Fibroblast of lung (primary cell): ENCODE data around the gene NDUFAF2. TPM values are rescaled to one million over a fixed set of nuclear protein-coding genes. Genes with fewer than 3 reads are reported as not detected.
A peak's percentile ranks its signal among the peaks of the same experiment; 100 is the strongest.

Experiments
- DNase-seq, 2 donors: peaks; one replicate each; pipeline versions ENCODE4 v3.0.0 to v3.0.0-alpha.2; 2010; ENCODE audit warnings: low read depth in 2 of 2
- H2AFZ ChIP-seq: 2 replicates; pipeline ENCODE4 v1.5.1; 2012; ENCODE audit warnings: low read length, control low read depth, inconsistent platforms
- H3K27ac ChIP-seq: 2 replicates; pipeline ENCODE4 v1.5.1; 2011; ENCODE audit warnings: low read length, control low read depth; ENCODE audit not compliant: insufficient read depth
- H3K27me3 ChIP-seq: 2 replicates; pipeline ENCODE4 v1.5.1; 2011; ENCODE audit warnings: mild to moderate bottlenecking, low read length; ENCODE audit not compliant: control insufficient read depth, insufficient read depth
- H3K36me3 ChIP-seq: 2 replicates; pipeline ENCODE4 v1.5.1; 2011; ENCODE audit warnings: low read length; ENCODE audit not compliant: control insufficient read depth, insufficient read depth
- H3K4me1 ChIP-seq: 2 replicates; pipeline ENCODE4 v1.5.1; 2011; ENCODE audit warnings: low read length; ENCODE audit not compliant: control insufficient read depth, insufficient read depth; ENCODE audit errors: extremely low read depth
- H3K4me2 ChIP-seq: 2 replicates; pipeline ENCODE4 v1.5.1; 2011; ENCODE audit warnings: low read length, control low read depth; ENCODE audit not compliant: insufficient read depth; ENCODE audit errors: extremely low read depth
- H3K4me3 ChIP-seq, 4 experiments: fragments of 200-600 bp in 1 of 4; sonication (generic) in 1 of 4; replicated peaks in 1 of 4; 2 replicates each; pipeline ENCODE4 v1.5.1; 2011 to 2016; ENCODE audit warnings: low read length in 4 of 4, low read depth in 3 of 4, mild to moderate bottlenecking in 3 of 4, control low read depth in 2 of 4, inconsistent platforms in 1 of 4, mixed read lengths in 1 of 4; ENCODE audit not compliant: insufficient read depth in 1 of 4; ENCODE audit errors: control extremely low read depth in 1 of 4
- H3K79me2 ChIP-seq: 2 replicates; pipeline ENCODE4 v1.5.1; 2012; ENCODE audit warnings: mild to moderate bottlenecking, low read length, inconsistent platforms; ENCODE audit not compliant: control insufficient read depth, insufficient read depth
- H3K9ac ChIP-seq: 2 replicates; pipeline ENCODE4 v1.5.1; 2011; ENCODE audit warnings: mild to moderate bottlenecking, low read length, control low read depth; ENCODE audit not compliant: insufficient read depth
- H3K9me3 ChIP-seq: 2 replicates; pipeline ENCODE4 v1.5.1; 2012; ENCODE audit warnings: low read depth, low read length; ENCODE audit not compliant: control insufficient read depth, insufficient read depth
- H4K20me1 ChIP-seq: 2 replicates; pipeline ENCODE4 v1.5.1; 2011; ENCODE audit warnings: low read length; ENCODE audit not compliant: control insufficient read depth, insufficient read depth; ENCODE audit errors: extremely low read depth
- EZH2 ChIP-seq: IDR thresholded peaks from 2 replicates; pipeline ENCODE4 v1.5.1; 2012; ENCODE audit warnings: low read length, control low read depth, mild to moderate bottlenecking; ENCODE audit errors: missing control alignments
- polyA plus RNA-seq, 2 donors: library from polyadenylated mRNA; depleted of rRNA in 1 of 2; stranded (reverse) in 1 of 2; unstranded in 1 of 2; fragments of >200 nt; gene quantifications; 2 replicates each; pipeline ENCODE4 v1.2.1, GENCODE V29; 2011 to 2012; ENCODE audit warnings: missing spikeins in 1 of 2
- total RNA-seq: library from RNA; depleted of rRNA; stranded (reverse); fragments of >200 nt; gene quantifications from 2 replicates; pipeline ENCODE4 v1.2.1, GENCODE V29; 2014
- TF ChIP-seq, protein P1 (sequence below), 2 donors: IDR thresholded peaks in 1 of 2; conservative IDR thresholded peaks in 1 of 2; 1 replicate in 1 of 2; 2 replicates in 1 of 2; pipeline ENCODE4 v1.5.1; 2011 to 2012; ENCODE audit warnings: low read length in 2 of 2, control low read depth in 1 of 2, inconsistent platforms in 1 of 2, low read depth in 1 of 2, mild to moderate bottlenecking in 1 of 2

Gene NDUFAF2
- total and polyA plus RNA-seq, 2 donors (not counting 1 experiment from before 2014, with no cell fraction given), result 30.9 to 53.2 TPM

DNA sequence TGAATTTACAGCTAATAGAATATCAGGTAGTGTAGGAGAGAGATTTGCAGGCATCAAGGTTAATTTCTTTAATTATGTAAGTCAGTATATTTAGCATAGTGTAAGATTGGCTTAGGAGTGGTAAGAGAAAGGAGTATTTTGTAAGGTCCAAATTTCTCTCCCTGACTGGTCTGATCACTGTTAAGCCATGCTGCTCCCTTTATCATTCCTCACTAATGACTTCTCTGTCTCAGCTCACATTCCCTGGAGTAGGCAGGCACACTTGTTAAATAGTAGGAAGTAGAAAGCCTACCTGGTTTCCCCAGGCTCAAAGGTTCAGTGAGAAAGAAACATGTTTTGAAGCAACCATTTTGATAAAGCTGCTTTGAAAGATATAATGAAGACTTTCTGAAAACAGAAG lies 126.5 kb downstream of the NDUFAF2 start:
- H2AFZ ChIP-seq, result no peak overlapping the region
- no peaks in the 10 kb centered on the region for H4K20me1 ChIP-seq
- peak in 1 of 2 donors; percentile 14 for DNase-seq
- H3K9ac ChIP-seq, result no peak overlapping the region
- H3K79me2 ChIP-seq, result no peaks in the 10 kb centered on the region
- H3K9me3 ChIP-seq, result no peaks in the 10 kb centered on the region
- H3K27me3 ChIP-seq, result no peaks in the 10 kb centered on the region
- H3K36me3 ChIP-seq, result no peaks in the 10 kb centered on the region
- H3K4me1 ChIP-seq, result no peaks in the 10 kb centered on the region
- no peak overlapping the region for H3K27ac ChIP-seq
- no peak for TF ChIP-seq EZH2
- TF ChIP-seq, protein P1, sequence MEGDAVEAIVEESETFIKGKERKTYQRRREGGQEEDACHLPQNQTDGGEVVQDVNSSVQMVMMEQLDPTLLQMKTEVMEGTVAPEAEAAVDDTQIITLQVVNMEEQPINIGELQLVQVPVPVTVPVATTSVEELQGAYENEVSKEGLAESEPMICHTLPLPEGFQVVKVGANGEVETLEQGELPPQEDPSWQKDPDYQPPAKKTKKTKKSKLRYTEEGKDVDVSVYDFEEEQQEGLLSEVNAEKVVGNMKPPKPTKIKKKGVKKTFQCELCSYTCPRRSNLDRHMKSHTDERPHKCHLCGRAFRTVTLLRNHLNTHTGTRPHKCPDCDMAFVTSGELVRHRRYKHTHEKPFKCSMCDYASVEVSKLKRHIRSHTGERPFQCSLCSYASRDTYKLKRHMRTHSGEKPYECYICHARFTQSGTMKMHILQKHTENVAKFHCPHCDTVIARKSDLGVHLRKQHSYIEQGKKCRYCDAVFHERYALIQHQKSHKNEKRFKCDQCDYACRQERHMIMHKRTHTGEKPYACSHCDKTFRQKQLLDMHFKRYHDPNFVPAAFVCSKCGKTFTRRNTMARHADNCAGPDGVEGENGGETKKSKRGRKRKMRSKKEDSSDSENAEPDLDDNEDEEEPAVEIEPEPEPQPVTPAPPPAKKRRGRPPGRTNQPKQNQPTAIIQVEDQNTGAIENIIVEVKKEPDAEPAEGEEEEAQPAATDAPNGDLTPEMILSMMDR (conservative IDR thresholded peaks at IDR 0.05 in 1 of 2, IDR thresholded peaks at IDR 0.05 in 1 of 2; ENCODE audit: low read depth in 1 of 2, low read length in 2 of 2), result no peak
- H3K4me3 ChIP-seq, result no peak overlapping the region
- H3K4me2 ChIP-seq, result no peak overlapping the region

DNA sequence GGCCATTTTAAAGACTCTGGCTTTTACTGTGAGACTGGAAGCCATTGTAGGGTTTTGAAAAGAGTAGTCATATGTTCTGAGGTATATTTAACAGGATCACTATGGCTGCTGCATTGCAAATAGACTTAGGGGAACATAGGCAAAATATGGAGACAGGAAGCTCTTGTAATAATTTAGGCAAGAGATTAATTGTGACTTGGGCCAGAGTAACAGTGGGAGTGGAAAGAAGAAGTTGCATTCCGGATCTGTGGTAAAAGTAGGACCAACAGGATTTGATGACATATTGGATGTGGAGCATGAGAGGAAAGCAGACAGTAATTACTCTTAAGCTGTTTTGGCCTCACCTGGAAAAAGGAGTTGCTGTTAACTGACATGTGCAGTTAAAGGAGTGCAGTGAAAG lies 131.6 kb downstream of the NDUFAF2 start:
- TF ChIP-seq EZH2, result no peak
- TF ChIP-seq, protein P1 (conservative IDR thresholded peaks at IDR 0.05 in 1 of 2, IDR thresholded peaks at IDR 0.05 in 1 of 2; ENCODE audit: low read depth in 1 of 2, low read length in 2 of 2), result no peak
- Histone ChIP-seq H2AFZ (no peak overlapping the region), H3K79me2 (no peaks in the 10 kb centered on the region), H3K4me2 (no peak overlapping the region), H3K27me3 (no peaks in the 10 kb centered on the region), H3K9ac (no peak overlapping the region), H3K4me3 (no peak overlapping the region), H3K9me3 (no peaks in the 10 kb centered on the region), H3K27ac (no peak overlapping the region), H4K20me1 (no peaks in the 10 kb centered on the region), H3K4me1 (no peaks in the 10 kb centered on the region), H3K36me3 (no peaks in the 10 kb centered on the region)
- DNase-seq, result no peak

DNA sequence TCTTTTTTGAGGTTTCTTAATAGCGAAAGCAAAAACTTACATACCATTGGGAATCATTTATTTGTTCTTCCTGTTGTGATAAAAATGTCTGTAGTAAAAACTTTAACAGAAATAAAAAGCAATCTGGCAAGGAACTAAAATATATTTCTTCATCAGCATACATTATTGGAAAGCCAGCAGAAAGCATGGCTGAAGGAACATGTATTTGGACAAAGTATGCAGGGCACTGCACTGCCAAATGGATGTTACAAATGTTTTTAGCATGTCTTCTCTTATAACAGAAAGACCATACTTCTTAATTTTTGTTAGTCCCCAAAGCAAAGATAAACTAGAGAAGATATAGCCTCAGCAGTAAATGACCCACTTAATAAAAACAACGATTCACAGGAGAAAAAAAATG lies 136.7 kb downstream of the NDUFAF2 start:
- DNase-seq, result no peak
- Histone ChIP-seq H4K20me1 (no peaks in the 10 kb centered on the region), H3K9me3 (no peaks in the 10 kb centered on the region), H3K27ac (no peak overlapping the region), H2AFZ (no peak overlapping the region), H3K9ac (no peak overlapping the region), H3K4me1 (no peaks in the 10 kb centered on the region), H3K4me2 (no peak overlapping the region), H3K79me2 (no peaks in the 10 kb centered on the region), H3K36me3 (no peaks in the 10 kb centered on the region), H3K27me3 (no peaks in the 10 kb centered on the region), H3K4me3 (no peak overlapping the region)
- no peak for TF ChIP-seq EZH2
- TF ChIP-seq, protein P1 (conservative IDR thresholded peaks at IDR 0.05 in 1 of 2, IDR thresholded peaks at IDR 0.05 in 1 of 2; ENCODE audit: low read depth in 1 of 2, low read length in 2 of 2), result no peak
